GM19240 (cell line): ENCODE results near the gene PPP4C.
"Not testable (repeated sequence)": the region's sequence is repeated elsewhere in the genome, so short reads cannot be mapped to it uniquely, and the experiment has no call there.

Experiments
- DNase-seq: peaks from one replicate; pipeline ENCODE4 v3.0.0; 2011; ENCODE audit warnings: low spot score; ENCODE audit not compliant: insufficient read length

PPP4C gene

DNA sequence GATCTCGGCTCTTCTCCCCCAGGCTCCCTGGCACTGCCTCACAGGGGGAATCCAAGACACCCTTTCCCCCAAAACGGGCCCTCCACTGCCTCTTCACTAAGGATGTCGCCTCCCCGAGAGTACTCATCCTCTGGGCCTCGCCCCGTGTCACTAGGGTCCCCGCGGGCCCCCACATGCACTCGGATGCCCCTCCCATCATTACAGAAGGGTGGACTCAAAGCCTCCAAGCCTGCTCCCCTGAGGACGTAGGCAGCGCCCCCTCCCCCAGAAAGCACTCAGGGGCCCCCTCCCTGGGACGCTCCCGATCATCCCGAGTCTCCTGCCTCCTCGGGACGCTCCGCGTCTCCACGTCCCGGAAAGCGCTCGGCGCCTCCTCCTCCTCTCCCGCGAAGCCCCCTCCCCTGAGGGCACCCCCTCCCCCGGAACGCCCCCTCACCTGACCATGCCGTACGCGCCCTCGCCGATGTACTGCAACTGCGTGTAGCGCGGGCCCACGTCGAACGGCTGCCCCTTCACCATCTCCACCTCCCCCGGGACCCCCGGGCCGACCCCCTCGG lies 46.9 kb downstream of the PPP4C start:
- DNase-seq, result no peak

DNA sequence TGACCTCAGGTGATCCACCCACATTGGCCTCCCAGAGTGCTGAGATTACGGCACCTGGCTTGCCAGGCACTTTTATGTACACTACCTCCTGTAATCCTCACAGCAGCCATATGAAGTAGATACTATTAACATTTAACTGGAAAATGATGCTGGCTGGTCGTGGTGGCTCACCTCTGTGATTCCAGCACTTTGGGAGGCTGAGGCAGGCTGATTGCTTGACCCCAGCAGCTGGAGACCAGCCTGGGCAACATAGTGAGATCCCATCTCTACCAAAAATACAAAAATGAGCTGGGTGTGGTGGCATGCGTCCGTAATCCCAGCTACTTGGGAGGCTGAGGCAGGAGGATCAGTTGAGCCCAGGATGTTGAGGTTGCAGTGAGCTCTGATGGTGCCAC lies 49.2 kb downstream of the PPP4C start:
- no peak for DNase-seq

DNA sequence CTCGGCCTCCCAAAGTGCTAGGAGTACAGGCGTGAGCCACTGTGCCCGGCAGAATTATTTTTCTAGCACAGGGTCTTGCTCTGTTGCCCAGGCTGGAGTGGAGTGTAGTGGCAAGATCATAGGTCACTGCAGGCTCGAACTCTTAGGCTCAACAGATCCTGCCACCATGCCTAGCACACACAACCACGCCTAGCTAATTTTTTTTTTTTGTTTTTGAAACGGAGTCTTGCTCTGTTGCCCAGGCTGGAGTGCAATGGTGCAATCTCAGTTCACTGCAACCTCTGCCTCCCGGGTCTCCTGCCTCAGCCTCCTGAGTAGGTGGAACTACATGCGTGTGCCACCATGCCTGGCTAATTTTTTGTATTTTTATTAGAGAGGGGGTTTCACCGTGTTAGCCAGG lies 49.9 kb downstream of the PPP4C start:
- not testable (repeated sequence) for DNase-seq

DNA sequence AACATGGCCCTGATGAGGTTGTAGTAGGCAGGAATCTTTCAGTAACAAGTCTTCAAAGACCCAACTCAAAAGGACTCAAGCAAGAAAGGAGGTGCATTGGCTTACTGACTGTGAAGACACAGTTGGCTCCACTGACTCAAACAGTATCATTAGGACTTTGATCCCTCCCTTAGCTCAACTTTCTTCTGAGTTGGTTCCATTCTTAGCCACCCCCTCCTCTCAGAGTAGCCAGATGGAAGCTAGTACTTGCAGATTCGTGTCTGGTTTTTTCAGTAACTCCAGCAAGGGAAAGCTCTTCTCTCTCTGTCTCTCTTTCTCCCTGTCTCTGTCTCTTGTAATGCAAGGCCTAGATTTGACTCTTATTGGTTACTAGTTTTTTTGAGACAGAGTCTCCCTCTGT lies 52.2 kb downstream of the PPP4C start:
- no peak for DNase-seq

DNA sequence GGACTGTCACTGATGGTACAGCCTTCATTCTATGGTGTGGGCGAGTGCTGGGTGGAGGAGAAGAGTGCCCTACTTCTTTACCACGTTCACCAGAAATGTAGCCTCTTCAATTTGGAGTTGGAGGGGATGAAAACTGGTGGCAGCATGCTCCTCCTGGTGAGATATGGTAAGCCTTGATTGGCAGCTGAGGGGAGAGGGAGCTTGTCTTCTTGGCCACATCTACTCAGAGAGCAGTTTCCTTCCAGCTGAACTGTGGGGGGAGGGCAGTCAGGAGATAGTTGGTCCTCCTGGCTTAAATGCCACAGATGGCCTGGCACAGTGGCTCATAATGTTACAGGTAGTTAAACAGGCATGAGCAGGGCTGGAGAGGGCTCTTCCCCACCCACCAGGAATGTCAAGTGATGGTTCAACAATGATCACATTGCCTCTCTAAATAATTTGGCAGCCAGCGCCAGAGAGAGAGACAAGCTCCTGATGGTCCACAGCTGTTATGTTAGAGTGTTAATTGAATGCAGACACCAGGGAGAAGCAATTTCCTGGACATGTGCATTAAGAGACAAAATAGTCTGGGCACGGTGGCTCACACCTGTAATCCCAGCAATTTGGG lies 56.2 kb downstream of the PPP4C start:
- DNase-seq, result no peak

DNA sequence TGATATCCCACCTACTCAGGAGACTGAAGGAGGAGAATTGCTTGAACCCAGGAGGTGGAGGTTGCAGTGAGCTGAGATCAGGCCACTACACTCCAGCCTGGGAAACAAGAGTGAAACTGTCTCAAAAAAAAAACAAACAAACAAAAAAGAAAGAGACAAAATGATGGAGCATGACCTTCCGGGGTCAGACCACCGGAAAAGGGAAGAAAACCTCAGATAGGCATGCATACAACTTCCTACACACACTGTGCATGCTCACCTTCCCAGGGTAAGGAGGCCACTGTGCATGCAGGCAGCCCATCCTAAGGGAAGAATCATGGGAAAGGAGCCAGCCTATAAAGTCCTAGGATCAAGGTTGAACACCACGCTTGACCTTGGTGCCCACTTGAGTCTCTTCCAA lies 56.8 kb downstream of the PPP4C start:
- DNase-seq, result no peak
